Measurements from ENCODE around the gene CAD. TPM values are rescaled to one million over a fixed set of nuclear protein-coding genes. Genes with fewer than 3 reads are reported as not detected.
A peak's percentile ranks its signal among the peaks of the same experiment; 100 is the strongest.

Gene CAD
- total and polyA plus RNA-seq, 5 experiments from 2014 or later = 18.0 to 59.7 (median 31.9) TPM

- POLR2A ChIA-PET = interaction anchor here (0.9 kb wide), 1 partner anchor 7 kb away, joined by 3 read pairs; no protein-coding TSS in a partner anchor
- no peak for ATAC-seq
- H3K27me3 Mint-ChIP-seq = no peaks in the 10 kb centered on the region
- H3K36me3 Mint-ChIP-seq = peaks cover 0 to 93% (median 24%) of the 10 kb centered on the region in 3 donors
- H3K9me3 Mint-ChIP-seq = no peaks in the 10 kb centered on the region
- peaks cover 3 to 13% (median 7%) of the 10 kb centered on the region in 4 donors for H3K4me1 Mint-ChIP-seq
- peak in 1 of 10 donors; percentile 19 for DNase-seq
- no peak overlapping the region for H3K27ac Mint-ChIP-seq
- no peak overlapping the region for H3K4me3 Mint-ChIP-seq
These were observed 21.8 kb downstream of the CAD start for GRCh38 chr2:27238976-27239375.

- DNase-seq (peak in 1 of 10 donors; percentile 42), ATAC-seq (no peak)
- Mint-ChIP-seq H3K36me3 (peaks cover 0 to 84% (median 17%) of the 10 kb centered on the region in 3 donors), H3K4me3 (no peak overlapping the region), H3K4me1 (peaks cover 3 to 13% (median 7%) of the 10 kb centered on the region in 4 donors), H3K27me3 (no peaks in the 10 kb centered on the region), H3K9me3 (no peaks in the 10 kb centered on the region), H3K27ac (peak overlapping the region in 2 of 10 donors; percentile 41 to 83)
- POLR2A ChIA-PET = no interaction called here
These were observed 23.2 kb downstream of the CAD start for GRCh38 chr2:27240406-27240805.

- DNase-seq (peak in 3 of 10 donors; percentile 22 to 30 (median 26)), ATAC-seq (peak in 1 of 2 donors; percentile 39)
- Mint-ChIP-seq H3K27me3 (no peaks in the 10 kb centered on the region), H3K9me3 (no peaks in the 10 kb centered on the region), H3K4me1 (peaks cover 2 to 13% (median 7%) of the 10 kb centered on the region in 4 donors), H3K36me3 (peaks cover 0 to 69% (median 17%) of the 10 kb centered on the region in 3 donors), H3K4me3 (no peak overlapping the region), H3K27ac (peak overlapping the region in 7 of 10 donors; percentile 28 to 68 (median 60))
- POLR2A ChIA-PET = interaction anchor here (0.7 to 1.1 kb wide), 3 partner anchors 10 to 18 kb away, joined by 3 to 4 read pairs (median 3); no protein-coding TSS in a partner anchor
These were observed 24.8 kb downstream of the CAD start for GRCh38 chr2:27241761-27242613.

- Mint-ChIP-seq H3K4me1 (peaks cover 3 to 13% (median 7%) of the 10 kb centered on the region in 4 donors), H3K27me3 (no peaks in the 10 kb centered on the region), H3K9me3 (no peaks in the 10 kb centered on the region), H3K4me3 (no peak overlapping the region), H3K36me3 (peaks cover 0 to 63% (median 14%) of the 10 kb centered on the region in 3 donors), H3K27ac (peak overlapping the region in 4 of 10 donors; percentile 11 to 67 (median 46))
- DNase-seq (peak in 1 of 10 donors; percentile 57), ATAC-seq (no peak)
- POLR2A ChIA-PET = interaction anchor here (0.6 to 1.1 kb wide), 2 partner anchors 17 to 37 kb away, joined by 3 read pairs; no protein-coding TSS in a partner anchor
These were observed 25.4 kb downstream of the CAD start for GRCh38 chr2:27242614-27242951.

- no peaks in the 10 kb centered on the region for H3K9me3 Mint-ChIP-seq
- H3K4me1 Mint-ChIP-seq = peaks cover 3 to 16% (median 7%) of the 10 kb centered on the region in 4 donors
- POLR2A ChIA-PET = interaction anchor here (1.1 kb wide), 1 partner anchor 16 kb away, joined by 3 read pairs; no protein-coding TSS in a partner anchor
- no peaks in the 10 kb centered on the region for H3K27me3 Mint-ChIP-seq
- DNase-seq (peak in 1 of 10 donors; percentile 31), ATAC-seq (no peak)
- H3K27ac Mint-ChIP-seq = peak overlapping the region in 2 of 10 donors; percentile 45 to 78
- peaks cover 0 to 53% (median 8%) of the 10 kb centered on the region in 3 donors for H3K36me3 Mint-ChIP-seq
- H3K4me3 Mint-ChIP-seq = no peak overlapping the region
These were observed 26.4 kb downstream of the CAD start for GRCh38 chr2:27243391-27244130.

- POLR2A ChIA-PET = no interaction called here
- ATAC-seq (no peak), DNase-seq (peak in 1 of 10 donors; percentile 15)
- Mint-ChIP-seq H3K4me1 (peaks cover 3 to 16% (median 7%) of the 10 kb centered on the region in 4 donors), H3K27me3 (no peaks in the 10 kb centered on the region), H3K27ac (peak overlapping the region in 2 of 10 donors; percentile 44 to 69), H3K4me3 (no peak overlapping the region), H3K9me3 (no peaks in the 10 kb centered on the region), H3K36me3 (peaks cover 0 to 39% (median 5%) of the 10 kb centered on the region in 3 donors)
These were observed 27.9 kb downstream of the CAD start for GRCh38 chr2:27245116-27245515.

DNA sequence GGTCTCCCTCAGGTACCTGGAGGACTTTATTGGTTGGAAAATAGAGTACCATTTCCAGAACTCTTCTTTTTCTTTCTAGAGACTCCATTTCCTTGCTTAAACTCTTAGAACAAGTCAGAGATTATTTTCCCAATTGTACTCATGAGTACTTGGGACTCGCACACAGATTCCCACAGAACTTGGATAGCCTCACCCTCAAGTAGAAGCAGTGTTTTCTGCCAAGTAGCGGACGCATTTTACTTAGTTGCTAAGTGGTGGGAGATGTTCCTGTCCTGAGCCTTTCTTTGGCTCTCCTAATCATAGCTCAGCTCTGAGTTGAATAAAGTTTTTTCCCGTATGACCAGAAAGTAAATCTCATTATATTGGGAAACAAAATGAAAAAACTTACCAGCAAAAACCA is 28.5 kb downstream of the CAD start:
- no peak for ATAC-seq
- no peak for DNase-seq
- peaks cover 0 to 34% (median 5%) of the 10 kb centered on the region in 3 donors for H3K36me3 Mint-ChIP-seq
- H3K27ac Mint-ChIP-seq = peak overlapping the region in 1 of 10 donors; percentile 2
- no peaks in the 10 kb centered on the region for H3K9me3 Mint-ChIP-seq
- POLR2A ChIA-PET = no interaction called here
- no peaks in the 10 kb centered on the region for H3K27me3 Mint-ChIP-seq
- no peak overlapping the region for H3K4me3 Mint-ChIP-seq
- peaks cover 4 to 18% (median 8%) of the 10 kb centered on the region in 4 donors for H3K4me1 Mint-ChIP-seq

- Mint-ChIP-seq H3K4me3 (no peak overlapping the region), H3K27me3 (peaks cover 0 to 10% (median 2%) of the 10 kb centered on the region in 5 donors), H3K36me3 (peaks cover 0 to 15% (median 0%) of the 10 kb centered on the region in 3 donors), H3K4me1 (peaks cover 0 to 6% (median 2%) of the 10 kb centered on the region in 4 donors), H3K27ac (peak overlapping the region in 4 of 10 donors; percentile 3 to 82 (median 32)), H3K9me3 (no peaks in the 10 kb centered on the region)
- DNase-seq (no peak), ATAC-seq (no peak)
- POLR2A ChIA-PET = interaction anchor here (1.2 kb wide), 1 partner anchor 36 kb away, joined by 3 read pairs; the partner anchor contains the start of genes ATRAID and SLC5A6
These were observed 30.7 kb downstream of the CAD start for GRCh38 chr2:27247893-27248292.

DNA sequence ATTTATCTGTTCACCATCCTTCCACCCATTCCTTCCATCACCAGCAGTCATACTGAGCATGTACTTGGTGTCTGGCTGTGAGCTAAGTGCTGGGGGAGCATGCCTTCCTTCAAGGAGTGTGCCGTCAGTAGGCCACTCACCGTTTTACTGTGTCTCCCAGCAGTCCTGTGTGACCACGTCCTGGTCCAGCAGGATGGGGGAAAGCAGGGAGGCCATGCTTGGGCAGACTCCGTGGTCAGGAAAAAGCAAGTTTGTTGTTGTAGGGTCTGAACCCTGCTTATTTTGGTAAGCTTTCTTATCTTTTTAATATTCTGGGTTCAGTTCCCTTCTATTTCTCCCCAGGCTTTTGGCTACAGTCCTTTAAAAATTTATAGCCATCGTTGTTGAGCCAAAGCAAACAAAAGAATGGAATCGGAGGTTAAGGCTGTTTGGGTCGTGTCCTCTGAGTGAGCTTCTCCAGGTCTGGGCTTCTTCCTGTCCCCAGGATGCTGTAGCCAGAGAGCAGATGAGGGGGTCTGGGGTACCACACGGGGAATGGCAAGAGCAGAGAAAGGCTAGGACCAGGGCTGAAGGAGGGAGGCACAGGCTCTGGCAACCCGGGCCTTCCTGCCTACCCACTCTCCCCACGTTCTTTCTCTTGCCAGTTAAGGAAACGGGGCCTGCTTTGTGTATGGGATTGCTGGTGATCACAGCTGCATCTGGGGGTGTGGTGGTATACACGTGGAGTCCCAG is 32.2 kb downstream of the CAD start:
- Mint-ChIP-seq H3K27me3 (peaks cover 0 to 14% (median 2%) of the 10 kb centered on the region in 5 donors), H3K4me3 (no peak overlapping the region), H3K36me3 (peaks cover 0 to 2% (median 0%) of the 10 kb centered on the region in 3 donors), H3K27ac (no peak overlapping the region), H3K4me1 (peaks cover 0 to 6% (median 2%) of the 10 kb centered on the region in 4 donors), H3K9me3 (no peaks in the 10 kb centered on the region)
- ATAC-seq = no peak
- POLR2A ChIA-PET = no interaction called here
- peak in 1 of 10 donors; percentile 53 for DNase-seq

GRCh38 chr2:27249891-27250651 is 32.9 kb downstream of the CAD start:
- no peaks in the 10 kb centered on the region for H3K9me3 Mint-ChIP-seq
- DNase-seq (peak; percentile 23 to 68 (median 54)), ATAC-seq (peak; percentile 81 to 84)
- peaks cover 0 to 22% (median 7%) of the 10 kb centered on the region in 5 donors for H3K27me3 Mint-ChIP-seq
- POLR2A ChIA-PET = interaction anchor here (1.3 kb wide), 1 partner anchor 12 kb away, joined by 3 read pairs; no protein-coding TSS in a partner anchor
- H3K4me1 Mint-ChIP-seq = peaks cover 0 to 6% (median 2%) of the 10 kb centered on the region in 4 donors
- no peak overlapping the region for H3K27ac Mint-ChIP-seq
- no peak overlapping the region for H3K4me3 Mint-ChIP-seq
- H3K36me3 Mint-ChIP-seq = no peaks in the 10 kb centered on the region

DNA sequence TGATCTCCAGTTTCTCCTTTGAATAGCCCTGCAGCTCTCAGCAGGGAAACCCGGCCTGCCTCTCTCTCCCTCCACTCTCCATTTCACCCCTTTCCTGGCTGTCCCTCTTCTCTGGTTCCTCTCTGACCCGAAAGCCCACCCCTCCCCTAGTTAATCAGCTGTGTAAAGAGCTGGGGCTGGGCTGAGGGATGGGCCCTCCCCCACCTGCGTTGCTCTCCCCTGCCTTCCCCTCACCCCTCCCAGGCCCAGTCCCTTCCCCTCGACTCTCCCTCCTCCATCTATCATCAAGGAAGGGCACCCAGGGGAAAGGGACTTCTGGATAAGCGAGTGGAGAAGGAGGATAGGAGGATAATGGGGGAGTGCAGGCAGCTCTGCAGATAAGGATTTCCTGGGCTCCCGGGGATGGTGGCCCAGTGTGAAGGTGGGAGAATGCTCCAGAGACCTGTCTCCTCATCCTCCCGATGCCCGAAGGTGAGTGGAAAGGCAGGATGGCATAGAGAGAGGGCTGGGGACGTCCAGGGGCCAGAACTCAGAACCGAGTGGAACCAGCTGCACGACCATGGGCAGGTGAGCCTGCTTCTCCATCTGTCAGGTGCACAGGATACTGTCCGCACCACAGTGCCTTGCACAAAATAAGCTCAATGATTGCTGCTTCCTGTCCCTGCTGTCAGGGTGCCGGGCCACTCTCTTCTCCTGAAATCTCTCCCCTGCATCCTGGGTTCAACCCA is 33.6 kb downstream of the CAD start:
- no peak overlapping the region for H3K4me3 Mint-ChIP-seq
- H3K9me3 Mint-ChIP-seq = no peaks in the 10 kb centered on the region
- POLR2A ChIA-PET = interaction anchor here (1.3 kb wide), 1 partner anchor 13 kb away, joined by 3 read pairs; no protein-coding TSS in a partner anchor
- no peaks in the 10 kb centered on the region for H3K36me3 Mint-ChIP-seq
- ATAC-seq = no peak
- peak overlapping the region in 1 of 10 donors; percentile 29 for H3K27ac Mint-ChIP-seq
- peaks cover 0 to 6% (median 2%) of the 10 kb centered on the region in 4 donors for H3K4me1 Mint-ChIP-seq
- DNase-seq = peak in 1 of 10 donors; percentile 34
- H3K27me3 Mint-ChIP-seq = peaks cover 5 to 29% (median 13%) of the 10 kb centered on the region in 5 donors
